GM21423 (cell line): ENCODE measurements around the gene DBP.
"Not testable (repeated sequence)": the region's sequence is repeated elsewhere in the genome, so short reads cannot be mapped to it uniquely, and the experiment has no call there.

Experiments
- ATAC-seq: cut with Tn5 transposase; IDR thresholded peaks from one replicate; pipeline ENCODE4 v1.9.1; 2021; ENCODE audit warnings: mild to moderate bottlenecking, moderate library complexity; ENCODE audit not compliant: unreplicated experiment

The DBP gene

DNA sequence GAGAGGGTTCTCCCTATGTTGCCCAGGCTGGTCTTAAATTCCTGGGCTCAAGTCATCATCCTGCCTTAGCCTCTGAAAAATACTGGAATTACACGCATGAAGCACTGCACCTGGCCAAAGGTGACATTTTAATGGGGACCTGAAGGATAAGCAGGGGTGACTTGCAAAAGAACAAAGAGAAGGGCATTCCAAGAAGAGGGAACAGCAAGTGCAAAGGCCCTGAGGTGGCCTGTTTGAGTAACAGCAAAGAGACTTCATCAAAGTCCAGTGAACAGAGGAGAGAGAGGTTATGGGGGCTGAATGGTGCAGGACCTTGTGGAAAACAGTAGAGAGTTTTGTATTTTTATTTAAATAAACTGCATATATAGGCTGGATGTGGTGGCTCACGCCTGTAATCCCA is 4.7 kb upstream of the DBP start:
- ATAC-seq: no peak

GRCh38 chr19:48639483-48640375 is 2.5 kb upstream of the DBP start:
- no peak for ATAC-seq

GRCh38 chr19:48638831-48639381 is 1.7 kb upstream of the DBP start:
- ATAC-seq: no peak

DNA sequence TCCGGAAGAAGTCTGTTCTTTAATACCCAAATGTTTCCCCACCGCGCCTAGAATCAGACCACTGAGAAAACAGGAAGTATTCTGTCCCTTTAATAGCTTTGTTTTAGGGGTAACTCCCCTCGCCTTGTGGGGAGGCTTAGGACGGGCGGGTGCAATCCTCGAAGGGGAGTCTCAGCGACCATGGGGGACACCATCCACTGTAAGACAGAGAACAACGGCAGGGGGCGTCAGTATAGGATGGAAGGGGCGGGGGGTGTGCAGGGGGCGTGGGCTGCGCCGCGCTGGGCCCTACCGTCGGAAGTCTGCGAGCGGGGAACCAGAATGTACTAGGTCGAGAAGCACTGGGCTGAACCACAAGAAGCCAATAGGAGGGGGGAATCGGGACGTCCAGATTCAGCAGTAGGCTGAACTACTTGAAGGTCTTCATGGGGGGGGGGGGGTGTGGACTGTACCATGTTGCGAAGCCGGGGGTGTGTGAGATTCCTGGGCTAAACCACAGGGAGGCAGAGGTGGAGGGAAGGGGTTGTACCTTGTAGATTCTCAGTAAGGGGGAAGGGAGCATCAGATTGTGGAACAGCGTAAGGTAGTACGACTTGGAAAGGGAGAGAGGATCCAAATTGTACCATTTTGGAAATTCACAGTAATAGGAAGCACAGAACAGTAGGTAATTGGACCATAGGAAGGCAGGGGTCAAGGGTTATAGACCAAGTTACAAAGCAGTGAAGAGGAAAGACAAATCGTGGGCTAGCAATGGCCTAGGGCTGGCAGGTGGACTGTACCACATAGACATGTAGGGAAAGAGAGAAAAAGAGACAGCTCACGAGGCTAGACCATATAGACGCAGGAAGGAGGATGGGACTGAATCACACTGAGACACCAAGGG is 1.0 kb upstream of the DBP start:
- ATAC-seq: peak; percentile 10

- peak; percentile 66 for ATAC-seq
These were observed 319 bp upstream of the DBP start for GRCh38 chr19:48637449-48637947.

DNA sequence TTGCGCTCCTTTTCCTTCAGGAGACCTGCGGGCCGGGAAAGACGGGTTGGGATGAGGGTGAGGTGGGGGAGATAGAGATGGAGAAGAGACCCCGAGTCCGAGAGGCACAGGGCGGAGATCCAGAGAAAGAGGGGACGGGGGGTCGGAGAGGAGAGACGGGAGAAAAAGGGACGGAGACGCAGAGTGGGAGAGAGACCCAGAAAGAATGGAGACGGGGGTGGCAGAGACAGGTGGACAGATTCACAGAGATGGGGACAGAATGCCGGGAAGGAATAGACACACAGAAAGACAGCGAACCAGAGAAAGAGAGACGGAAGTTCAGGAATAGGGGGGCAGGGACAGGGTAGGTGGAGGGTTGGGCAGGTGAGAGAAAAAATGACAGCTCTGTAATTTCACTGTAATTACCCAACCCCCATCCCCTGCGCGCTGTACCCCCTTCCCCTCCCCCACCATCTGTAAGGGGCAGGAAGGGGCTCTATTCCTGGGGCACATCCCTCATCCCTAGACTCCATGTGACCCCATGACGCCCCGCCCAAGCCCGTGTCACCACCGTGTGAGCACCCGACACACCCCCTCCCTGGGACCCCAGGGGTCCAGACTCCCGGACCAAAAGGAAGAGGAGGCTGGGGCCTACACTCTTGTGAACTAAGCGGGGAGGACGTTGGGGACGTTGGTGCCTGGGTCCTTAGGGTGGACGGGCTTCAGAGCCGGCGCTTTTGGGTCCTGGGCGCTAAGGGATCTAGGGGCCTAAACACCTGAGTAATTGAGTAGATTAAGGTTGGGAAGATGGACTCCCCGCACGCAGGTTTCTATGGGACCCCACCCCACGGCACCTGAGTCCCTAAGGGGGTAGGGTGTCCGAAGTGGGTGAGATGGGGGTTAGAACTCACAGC is 967 bp downstream of the DBP start:
- no peak for ATAC-seq

- ATAC-seq: no peak
These were observed 1.8 kb downstream of the DBP start for GRCh38 chr19:48635263-48635965.

DNA sequence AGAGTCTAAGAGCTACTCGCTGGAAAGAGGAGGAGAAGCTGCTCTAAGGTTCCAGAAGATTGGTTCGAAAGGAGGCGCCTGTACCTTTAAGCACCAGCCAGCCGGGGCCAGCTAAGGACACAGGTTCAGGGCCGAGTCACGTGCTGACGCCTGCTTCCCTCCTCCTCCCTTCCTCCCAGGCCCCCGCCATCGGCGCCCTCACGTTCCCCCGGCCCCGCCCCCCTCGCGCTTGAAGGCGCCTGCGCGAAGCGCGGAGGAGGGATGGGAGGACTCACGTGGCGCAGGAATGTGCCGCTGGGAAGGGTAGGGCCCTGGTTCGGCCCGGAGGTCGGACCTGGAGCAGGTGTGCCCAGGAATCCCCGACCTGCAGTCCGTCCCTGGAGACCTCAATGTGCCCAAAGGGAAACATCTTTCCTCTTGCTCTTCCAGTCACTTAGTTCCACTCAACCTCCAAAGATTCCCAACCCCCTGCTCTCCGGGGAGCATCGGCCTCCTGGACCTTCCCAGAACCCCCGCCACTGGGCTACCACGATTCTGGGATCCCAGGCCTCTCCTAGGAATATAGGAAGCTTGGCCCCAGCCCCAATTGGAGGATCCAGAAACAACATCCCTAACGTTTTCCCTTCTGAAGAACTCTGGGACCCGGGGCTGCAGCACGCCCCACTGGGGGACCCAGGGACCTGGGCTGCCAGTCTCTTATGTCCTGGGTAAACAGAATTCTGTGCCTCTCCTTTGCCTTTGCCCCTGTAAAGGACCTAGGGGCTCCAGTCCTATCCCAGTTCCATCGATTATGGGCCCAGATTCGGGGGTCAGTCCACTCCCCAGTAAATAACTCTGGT is 2.5 kb downstream of the DBP start:
- ATAC-seq: peak; percentile 23

DNA sequence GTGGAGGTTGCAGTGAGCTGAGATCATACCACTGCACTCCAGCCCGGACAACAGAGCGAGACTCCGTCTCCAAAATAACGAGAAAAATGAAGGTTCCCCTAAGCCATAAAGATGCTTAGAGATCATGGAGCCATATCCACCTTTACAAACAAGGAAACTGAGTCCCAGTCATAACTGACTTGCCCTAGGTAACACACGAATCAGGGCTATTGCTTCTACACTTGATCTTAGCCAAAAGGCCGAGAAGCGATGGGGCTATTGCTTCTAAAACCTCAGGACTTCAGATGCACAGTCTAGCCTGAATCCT is 3.2 kb downstream of the DBP start:
- no peak for ATAC-seq

DNA sequence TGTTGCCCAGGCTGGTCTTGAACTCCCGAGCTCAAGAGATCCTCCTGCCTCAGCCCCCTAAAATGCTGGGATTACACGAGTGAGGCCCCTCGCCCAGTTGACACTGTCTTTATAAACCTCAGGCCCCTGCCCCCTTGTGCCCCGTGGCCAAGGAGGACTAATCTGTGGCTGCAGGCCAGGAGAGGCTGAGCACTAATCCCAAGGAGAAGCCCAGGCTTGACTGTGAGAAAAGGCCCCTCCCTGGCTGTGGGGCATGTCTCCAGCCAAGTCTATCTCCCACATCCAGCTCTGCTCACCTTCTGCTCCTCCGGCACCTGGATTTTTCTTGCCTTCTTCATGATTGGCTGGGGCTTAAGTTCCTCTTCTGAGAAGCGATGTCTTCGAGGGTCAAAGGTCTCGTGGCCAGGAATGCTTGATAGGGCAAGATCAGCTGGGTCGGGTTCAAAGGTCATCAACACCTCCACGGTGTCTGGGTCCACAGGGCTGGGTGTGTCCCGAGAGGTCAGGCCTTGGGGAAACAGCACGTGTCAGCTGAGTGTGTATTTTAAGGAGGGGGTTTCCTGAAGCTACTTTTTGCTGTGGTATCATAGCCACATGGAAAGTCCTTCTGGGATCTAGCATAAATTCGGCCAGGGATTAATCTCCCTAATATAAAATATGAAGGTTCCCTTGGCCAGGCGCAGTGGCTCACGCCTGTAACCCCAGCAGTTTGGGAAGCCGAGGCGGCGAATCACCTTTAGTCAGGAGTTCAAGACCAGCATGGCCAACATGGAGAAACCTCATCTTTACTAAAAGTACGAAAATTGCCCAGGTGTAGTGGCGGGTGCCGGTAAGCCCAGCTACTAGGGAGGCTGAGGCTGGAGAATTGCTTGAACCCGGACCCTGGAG is 3.8 kb downstream of the DBP start:
- no peak for ATAC-seq

DNA sequence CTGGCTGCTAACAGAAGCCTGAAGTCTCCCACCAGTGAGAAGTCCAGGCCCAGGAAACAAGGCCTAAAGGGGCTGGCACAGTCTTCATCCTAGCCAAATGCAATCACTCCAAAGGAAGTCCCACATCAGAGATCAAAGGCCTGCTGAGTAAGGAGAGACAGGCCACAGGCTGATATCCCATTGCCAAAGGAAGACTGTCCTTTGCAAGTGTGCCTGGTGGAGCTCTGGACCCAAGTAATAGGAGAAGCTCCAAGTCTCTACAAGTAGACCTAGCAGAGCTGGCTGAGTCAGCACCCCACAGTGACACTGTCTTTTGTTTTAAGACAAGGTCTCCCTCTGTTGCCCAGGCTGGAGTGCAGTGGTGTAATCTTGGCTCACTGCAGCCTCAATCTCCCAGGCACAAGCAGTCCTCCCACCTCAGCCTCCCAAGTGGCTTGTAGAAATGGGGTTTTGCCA is 4.5 kb downstream of the DBP start:
- ATAC-seq: no peak

DNA sequence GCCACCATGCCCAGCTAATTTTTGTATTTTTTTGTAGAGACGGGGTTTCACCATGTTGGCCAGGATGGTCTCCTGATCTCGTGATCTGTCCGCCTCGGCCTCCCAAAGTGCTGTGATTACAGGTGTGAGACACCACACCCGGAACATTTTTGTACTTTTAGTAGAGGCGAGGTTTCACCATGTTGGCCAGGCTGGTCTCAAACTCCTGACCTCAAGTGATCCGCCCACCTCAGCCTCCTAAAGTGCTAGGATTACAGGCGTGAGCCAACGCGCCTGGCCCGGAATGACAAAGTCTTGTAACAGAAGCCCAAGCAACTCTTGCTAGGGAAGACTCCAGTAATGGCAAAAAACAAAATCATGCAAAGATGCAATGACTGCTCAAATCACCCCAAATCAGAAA is 4.9 kb downstream of the DBP start:
- ATAC-seq: not testable (repeated sequence)

DNA sequence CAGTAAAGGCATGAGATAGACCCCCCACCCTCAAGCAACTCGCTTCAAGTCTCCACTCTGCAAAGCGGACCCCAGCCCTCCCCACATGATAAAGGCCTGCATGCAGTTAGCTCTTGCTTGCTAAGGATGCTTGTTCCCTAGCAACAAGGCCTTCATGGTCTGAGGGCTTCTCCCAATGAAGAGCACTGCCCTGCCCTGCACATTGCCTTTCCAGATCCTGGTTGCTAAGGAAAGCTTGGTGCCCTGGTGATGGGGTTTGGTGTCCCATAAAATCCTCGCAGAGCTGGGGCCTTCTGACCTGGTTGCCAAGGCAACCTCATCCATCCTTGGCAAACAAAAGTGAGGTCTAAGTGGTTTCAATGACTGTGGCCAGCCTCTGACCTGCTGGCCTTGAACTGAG is 6.0 kb downstream of the DBP start:
- no peak for ATAC-seq

DNA sequence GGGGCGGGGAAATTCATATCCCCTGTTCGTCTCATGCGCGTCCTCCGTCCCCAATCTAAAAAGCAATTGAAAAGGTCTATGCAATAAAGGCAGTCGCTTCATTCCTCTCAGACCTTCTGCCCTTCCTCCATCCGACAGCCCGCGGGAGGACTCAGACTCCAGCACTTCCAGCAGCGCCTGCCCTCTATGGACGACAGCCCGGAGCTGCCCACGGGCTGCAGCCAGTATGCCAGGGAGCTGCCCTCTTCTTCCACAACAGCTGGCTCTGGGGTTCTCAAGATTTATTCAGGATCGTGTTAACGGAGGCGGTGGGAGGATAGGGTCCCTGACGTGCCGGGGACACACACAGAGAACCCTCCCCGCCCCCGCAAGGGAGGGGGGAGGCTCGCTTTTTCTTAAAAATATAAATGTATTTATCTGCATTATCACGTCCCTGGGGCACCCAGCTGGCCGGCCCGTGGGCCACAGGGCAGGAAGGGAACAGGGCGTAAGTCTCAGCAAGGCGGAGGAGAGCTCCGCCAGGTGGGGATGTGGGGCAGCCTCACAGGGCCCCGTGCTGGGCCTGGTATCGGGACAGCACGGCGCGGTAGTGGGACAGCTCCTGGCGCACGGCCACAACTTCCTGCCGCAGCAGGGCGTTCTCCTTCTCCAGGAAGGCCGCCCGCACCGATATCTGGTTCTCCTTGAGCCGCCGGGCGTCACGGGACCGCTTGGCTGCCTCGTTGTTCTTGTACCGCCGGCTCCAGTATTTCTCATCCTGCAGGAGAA is 6.7 kb downstream of the DBP start:
- no peak for ATAC-seq

GRCh38 chr19:48629599-48630295 is 7.4 kb downstream of the DBP start:
- no peak for ATAC-seq

- no peak for ATAC-seq
These were observed 7.9 kb downstream of the DBP start for GRCh38 chr19:48629297-48629598.
